ENCODE data around the gene GABRE. TPM values are rescaled to one million over a fixed set of nuclear protein-coding genes. Genes with fewer than 3 reads are reported as not detected.

The GABRE gene
- total and polyA plus RNA-seq, 12 donors: 2.8 to 77.8 (median 34.0) TPM

DNA sequence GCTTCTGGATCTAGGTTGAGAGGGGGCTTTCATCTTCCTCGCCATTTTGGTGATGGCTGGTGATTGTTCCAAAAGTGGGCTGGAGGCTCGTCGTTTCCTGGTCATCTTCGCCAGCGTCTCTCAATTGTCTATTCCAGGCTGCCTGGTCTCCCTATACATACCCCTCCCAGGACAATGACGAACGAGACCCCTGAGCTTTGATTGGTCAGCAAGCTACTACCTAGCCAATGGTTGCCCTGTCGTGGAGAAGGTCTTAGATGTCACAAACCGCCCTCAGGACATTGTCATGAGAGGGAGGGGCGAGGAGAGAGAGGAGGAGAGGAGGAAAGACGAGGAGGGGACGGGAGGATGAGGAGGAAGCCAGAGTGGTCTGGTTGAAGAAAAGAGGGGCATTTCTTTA lies 69.5 kb downstream of the GABRE start:
- Histone ChIP-seq H3K27ac (no peak overlapping the region), H3K4me1 (peaks cover 0 to 10% (median 0%) of the 10 kb centered on the region in 9 donors), H3K36me3 (no peaks in the 10 kb centered on the region), H3K27me3 (peaks cover 0 to 10% (median 0%) of the 10 kb centered on the region in 7 donors), H3K9me3 (no peaks in the 10 kb centered on the region), H3K4me3 (no peak overlapping the region)
- TF ChIP-seq, protein P1, sequence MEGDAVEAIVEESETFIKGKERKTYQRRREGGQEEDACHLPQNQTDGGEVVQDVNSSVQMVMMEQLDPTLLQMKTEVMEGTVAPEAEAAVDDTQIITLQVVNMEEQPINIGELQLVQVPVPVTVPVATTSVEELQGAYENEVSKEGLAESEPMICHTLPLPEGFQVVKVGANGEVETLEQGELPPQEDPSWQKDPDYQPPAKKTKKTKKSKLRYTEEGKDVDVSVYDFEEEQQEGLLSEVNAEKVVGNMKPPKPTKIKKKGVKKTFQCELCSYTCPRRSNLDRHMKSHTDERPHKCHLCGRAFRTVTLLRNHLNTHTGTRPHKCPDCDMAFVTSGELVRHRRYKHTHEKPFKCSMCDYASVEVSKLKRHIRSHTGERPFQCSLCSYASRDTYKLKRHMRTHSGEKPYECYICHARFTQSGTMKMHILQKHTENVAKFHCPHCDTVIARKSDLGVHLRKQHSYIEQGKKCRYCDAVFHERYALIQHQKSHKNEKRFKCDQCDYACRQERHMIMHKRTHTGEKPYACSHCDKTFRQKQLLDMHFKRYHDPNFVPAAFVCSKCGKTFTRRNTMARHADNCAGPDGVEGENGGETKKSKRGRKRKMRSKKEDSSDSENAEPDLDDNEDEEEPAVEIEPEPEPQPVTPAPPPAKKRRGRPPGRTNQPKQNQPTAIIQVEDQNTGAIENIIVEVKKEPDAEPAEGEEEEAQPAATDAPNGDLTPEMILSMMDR (IDR thresholded peaks at IDR 0.05): no peak
- WGBS, 2 donors: 81 to 86% methylated on average over 12 of the region's 12 CpGs
- ATAC-seq (no peak), DNase-seq (no peak)
- intact Hi-C loops (cut with DNase I): no loop called here

Small RNAs within 50 kb of the gene (microRNA-seq; reads per million reads assigned to microRNA genes)
- 568 to 581 reads per million in 2 donors for gene MIR224
- gene MIR452: 795 to 1,271 reads per million in 2 donors

Other genes starting within 250 kb of the GABRE start
- gene CNGA2, start 239.9 kb downstream of the GABRE start, total RNA-seq: not detected
- not detected for gene CNGA2, start 239.9 kb downstream of the GABRE start, polyA plus RNA-seq
- not detected for gene MAGEA4, start 61.8 kb downstream of the GABRE start, total RNA-seq
- gene MAGEA4, start 61.8 kb downstream of the GABRE start, polyA plus RNA-seq: not detected
- gene MAGEA10, start 163.9 kb upstream of the GABRE start, total RNA-seq: not detected
- not detected for gene MAGEA10, start 163.9 kb upstream of the GABRE start, polyA plus RNA-seq

Data from heart right ventricle (tissue), 16 donors.